IMR-90 (cell line): ENCODE results near the gene TRMT1. TPM values are rescaled to one million over a fixed set of nuclear protein-coding genes. Genes with fewer than 3 reads are reported as not detected.

ENCODE experiments used
- ATAC-seq: fragments of 200-7000 bp; cut with Tn5 transposase; 2 replicates; pipeline ENCODE4 v1.9.1; 2020; ENCODE audit warnings: low read depth, mild to moderate bottlenecking, moderate library complexity
- BruUV-seq: library from RNA; stranded (reverse); fragments of 400-500 nt; replicated peaks from 2 replicates; lab custom pipeline; 2021; lab: Mats Ljungman, UMichigan
- CTCF ChIA-PET: fragments of 300-600 bp; formaldehyde crosslinking; extraction: SDS; loops from one replicate; lab custom pipeline; 2021; ENCODE audit warnings: antibody characterized with exemption; lab: Yijun Ruan, JAX
- POLR2A ChIA-PET: fragments of 300-600 bp; sonication (Branson Sonifier 250); formaldehyde crosslinking; loops from one replicate; lab custom pipeline; 2022; ENCODE audit warnings: antibody characterized with exemption; ENCODE audit not compliant: unreplicated experiment; lab: Charles Lee
- DNase-seq: peaks from one replicate; pipeline ENCODE4 v3.0.0; 2013
- H2AFZ ChIP-seq: replicated peaks from 2 replicates; pipeline ENCODE3; 2013; ENCODE audit warnings: low read length, mild to moderate bottlenecking; ENCODE audit not compliant: poor library complexity
- H2AK5ac ChIP-seq: 2 replicates; pipeline ENCODE4 v1.6.1; 2013; ENCODE audit warnings: low read depth, low read length, inconsistent platforms
- H2AK9ac ChIP-seq: replicated peaks from 2 replicates; pipeline ENCODE3; 2013; ENCODE audit warnings: mild to moderate bottlenecking, low read depth, low read length, moderate library complexity; ENCODE audit not compliant: poor library complexity
- H2BK120ac ChIP-seq: 2 replicates; pipeline ENCODE4 v1.6.1; 2013; ENCODE audit warnings: low read depth, low read length, inconsistent platforms
- H2BK15ac ChIP-seq: 3 replicates; pipeline ENCODE4 v1.6.1; 2013; ENCODE audit warnings: low read depth, low read length, inconsistent platforms
- H2BK20ac ChIP-seq: 2 replicates; pipeline ENCODE4 v1.6.1; 2013; ENCODE audit warnings: low read depth, mild to moderate bottlenecking, inconsistent platforms, low read length, moderate library complexity
- H2BK5ac ChIP-seq: 2 replicates; pipeline ENCODE4 v1.6.1; 2013; ENCODE audit warnings: mild to moderate bottlenecking, low read depth, low read length, inconsistent platforms; ENCODE audit not compliant: poor library complexity, severe bottlenecking
- H3K14ac ChIP-seq: replicated peaks from 2 replicates; pipeline ENCODE4 v1.6.1; 2013; ENCODE audit warnings: low read depth, low read length, inconsistent platforms
- H3K18ac ChIP-seq: 2 replicates; pipeline ENCODE4 v1.6.1; 2013; ENCODE audit warnings: low read depth, low read length, control low read depth
- H3K23ac ChIP-seq: 2 replicates; pipeline ENCODE4 v1.6.1; 2013; ENCODE audit warnings: low read depth, low read length, inconsistent platforms
- H3K27ac ChIP-seq: 2 replicates; pipeline ENCODE4 v1.5.1; 2013; ENCODE audit warnings: mild to moderate bottlenecking, control low read depth, low read length; ENCODE audit not compliant: insufficient read depth
- H3K27me3 ChIP-seq: 2 replicates; pipeline ENCODE4 v1.6.1; 2013; ENCODE audit warnings: low read length; ENCODE audit not compliant: control insufficient read depth, insufficient read depth
- H3K36me3 ChIP-seq: 2 replicates; pipeline ENCODE4 v1.6.1; 2013; ENCODE audit warnings: low read length, mixed read lengths; ENCODE audit not compliant: control insufficient read depth, insufficient read depth
- H3K4ac ChIP-seq: 2 replicates; pipeline ENCODE4 v1.6.1; 2013; ENCODE audit warnings: low read depth, low read length, inconsistent platforms
- H3K4me1 ChIP-seq: 2 replicates; pipeline ENCODE4 v1.6.1; 2013; ENCODE audit warnings: low read length, mixed read lengths; ENCODE audit not compliant: control insufficient read depth, insufficient read depth
- H3K4me2 ChIP-seq: 2 replicates; pipeline ENCODE4 v1.6.1; 2013; ENCODE audit warnings: low read depth, mild to moderate bottlenecking, control low read depth, low read length, moderate library complexity
- H3K4me3 ChIP-seq: 2 replicates; pipeline ENCODE4 v1.5.1; 2013; ENCODE audit warnings: low read depth, mild to moderate bottlenecking, control low read depth, low read length, moderate library complexity; ENCODE audit not compliant: insufficient read depth
- H3K56ac ChIP-seq: 2 replicates; pipeline ENCODE4 v1.6.1; 2013; ENCODE audit warnings: low read length, inconsistent platforms; ENCODE audit not compliant: insufficient read depth; ENCODE audit errors: extremely low read depth
- H3K79me1 ChIP-seq, 2 experiments: 2 replicates each; pipeline ENCODE4 v1.6.1; 2013; ENCODE audit warnings: low read length in 2 of 2, inconsistent platforms in 1 of 2, low read depth in 1 of 2
- H3K9ac ChIP-seq: 2 replicates; pipeline ENCODE4 v1.6.1; 2013; ENCODE audit warnings: low read depth, low read length, control low read depth
- H3K9me1 ChIP-seq: 2 replicates; pipeline ENCODE4 v1.6.1; 2013; ENCODE audit warnings: low read length, inconsistent platforms; ENCODE audit not compliant: insufficient read depth
- H3K9me3 ChIP-seq: 2 replicates; pipeline ENCODE4 v1.6.1; 2013; ENCODE audit warnings: low read length; ENCODE audit not compliant: control insufficient read depth, insufficient read depth
- H4K20me1 ChIP-seq: 2 replicates; pipeline ENCODE4 v1.6.1; 2013; ENCODE audit warnings: low read length, inconsistent platforms; ENCODE audit not compliant: insufficient read depth
- H4K5ac ChIP-seq: 2 replicates; pipeline ENCODE4 v1.6.1; 2013; ENCODE audit warnings: mild to moderate bottlenecking, low read depth, low read length, control low read depth
- H4K8ac ChIP-seq, 2 experiments: 2 replicates each; pipeline ENCODE4 v1.6.1; 2013; ENCODE audit warnings: low read depth in 2 of 2, low read length in 2 of 2, control low read depth in 1 of 2, inconsistent platforms in 1 of 2
- H4K91ac ChIP-seq: 2 replicates; pipeline ENCODE4 v1.6.1; 2013; ENCODE audit warnings: low read depth, low read length, inconsistent platforms; ENCODE audit not compliant: insufficient read depth
- BHLHE40 ChIP-seq: fragments of 150-350 bp; IDR thresholded peaks from 2 replicates; pipeline ENCODE4 v1.6.1; 2016; ENCODE audit warnings: mild to moderate bottlenecking, low read depth, low read length
- CEBPB ChIP-seq: IDR thresholded peaks from 2 replicates; pipeline ENCODE4 v1.6.1; 2012; ENCODE audit warnings: low read depth, low read length, improper control_type of control experiment
- CHD1 ChIP-seq: IDR thresholded peaks from 2 replicates; pipeline ENCODE4 v1.6.1; 2012; ENCODE audit warnings: low read depth, low read length, improper control_type of control experiment
- FOS ChIP-seq: fragments of 150-350 bp; IDR thresholded peaks from 2 replicates; pipeline ENCODE4 v1.6.1; 2016; ENCODE audit warnings: low read depth, low read length
- MAFK ChIP-seq: IDR thresholded peaks from 2 replicates; pipeline ENCODE4 v1.6.1; 2012; ENCODE audit warnings: low read depth, low read length, improper control_type of control experiment
- MAZ ChIP-seq: IDR thresholded peaks from 2 replicates; pipeline ENCODE4 v1.6.1; 2012; ENCODE audit warnings: low read depth, mild to moderate bottlenecking, low read length, improper control_type of control experiment, moderate library complexity, borderline replicate concordance
- MXI1 ChIP-seq: IDR thresholded peaks from 2 replicates; pipeline ENCODE4 v1.6.1; 2012; ENCODE audit warnings: low read depth, mild to moderate bottlenecking, low read length, moderate library complexity, borderline replicate concordance
- NFE2L2 ChIP-seq: fragments of 150-350 bp; IDR thresholded peaks from 2 replicates; pipeline ENCODE4 v1.6.1; 2016; ENCODE audit warnings: low read depth, mild to moderate bottlenecking, low read length
- RAD21 ChIP-seq: IDR thresholded peaks from 2 replicates; pipeline ENCODE4 v1.6.1; 2012; ENCODE audit warnings: low read length, improper control_type of control experiment
- RCOR1 ChIP-seq: IDR thresholded peaks from 2 replicates; pipeline ENCODE4 v1.6.1; 2012; ENCODE audit warnings: mild to moderate bottlenecking, low read length, improper control_type of control experiment; ENCODE audit not compliant: insufficient replicate concordance
- RFX5 ChIP-seq: IDR thresholded peaks from 2 replicates; pipeline ENCODE4 v1.8.0; 2012; ENCODE audit warnings: low read depth, mild to moderate bottlenecking, low read length, moderate library complexity
- SMC3 ChIP-seq: fragments of 150-350 bp; IDR thresholded peaks from 2 replicates; pipeline ENCODE4 v1.6.1; 2016; ENCODE audit warnings: low read depth, mild to moderate bottlenecking, antibody characterized with exemption, low read length, moderate library complexity
- USF2 ChIP-seq: fragments of 150-350 bp; IDR thresholded peaks from 2 replicates; pipeline ENCODE4 v1.6.1; 2017; ENCODE audit warnings: mild to moderate bottlenecking, antibody characterized with exemption, low read length, low read depth
- WGBS, 2 experiments: methylation state at CpG; one replicate each; pipeline versions ENCODE4 v1.1.5 to v1.1.7; 2013; ENCODE audit warnings: missing lambda C conversion rate in 2 of 2; ENCODE audit not compliant: insufficient read length in 1 of 2; ENCODE audit errors: extremely low coverage in 2 of 2; 5-methylcytosine and 5-hydroxymethylcytosine counted together
- dilution Hi-C: fragments of 300-500 bp; cut with HindIII; formaldehyde crosslinking; loops from one replicate; pipeline ENCODE4 v1.14.3; 2018; ENCODE audit warnings: low sequenced_read_pairs; ENCODE audit not compliant: unreplicated experiment
- in situ Hi-C: fragments of 300-500 bp; cut with MboI; formaldehyde crosslinking; loops from 3 replicates; pipeline ENCODE4 v1.14.3; 2019; ENCODE audit warnings: low sequenced_read_pairs, inconsistent platforms, mixed read lengths
- intact Hi-C: fragments of 100-400 bp; cut with micrococcal nuclease; formaldehyde crosslinking; loops from 2 replicates; pipeline ENCODE4 v1.10.0; 2022
- polyA plus RNA-seq, 3 experiments: library from polyadenylated mRNA; depleted of rRNA; stranded (reverse); fragments of >200 nt; gene quantifications; 2 replicates each; pipeline ENCODE4 v1.2.3, GENCODE V29; 2012; ENCODE audit warnings: low replicate concordance in 1 of 3
- total RNA-seq: library from RNA; depleted of rRNA; stranded (reverse); fragments of >200 nt; gene quantifications from 2 replicates; pipeline ENCODE4 v1.2.3, GENCODE V29; 2012
- TF ChIP-seq, protein P1 (sequence below): fragments of 150-350 bp; IDR thresholded peaks from 2 replicates; pipeline ENCODE4 v1.6.1; 2016; ENCODE audit warnings: low read depth, mild to moderate bottlenecking, low read length, moderate library complexity, borderline replicate concordance

TRMT1 gene
- total and polyA plus RNA-seq, 2 of the 4 experiments (the other 2 are of a cell fraction), result 28.3 to 56.0 TPM

DNA sequence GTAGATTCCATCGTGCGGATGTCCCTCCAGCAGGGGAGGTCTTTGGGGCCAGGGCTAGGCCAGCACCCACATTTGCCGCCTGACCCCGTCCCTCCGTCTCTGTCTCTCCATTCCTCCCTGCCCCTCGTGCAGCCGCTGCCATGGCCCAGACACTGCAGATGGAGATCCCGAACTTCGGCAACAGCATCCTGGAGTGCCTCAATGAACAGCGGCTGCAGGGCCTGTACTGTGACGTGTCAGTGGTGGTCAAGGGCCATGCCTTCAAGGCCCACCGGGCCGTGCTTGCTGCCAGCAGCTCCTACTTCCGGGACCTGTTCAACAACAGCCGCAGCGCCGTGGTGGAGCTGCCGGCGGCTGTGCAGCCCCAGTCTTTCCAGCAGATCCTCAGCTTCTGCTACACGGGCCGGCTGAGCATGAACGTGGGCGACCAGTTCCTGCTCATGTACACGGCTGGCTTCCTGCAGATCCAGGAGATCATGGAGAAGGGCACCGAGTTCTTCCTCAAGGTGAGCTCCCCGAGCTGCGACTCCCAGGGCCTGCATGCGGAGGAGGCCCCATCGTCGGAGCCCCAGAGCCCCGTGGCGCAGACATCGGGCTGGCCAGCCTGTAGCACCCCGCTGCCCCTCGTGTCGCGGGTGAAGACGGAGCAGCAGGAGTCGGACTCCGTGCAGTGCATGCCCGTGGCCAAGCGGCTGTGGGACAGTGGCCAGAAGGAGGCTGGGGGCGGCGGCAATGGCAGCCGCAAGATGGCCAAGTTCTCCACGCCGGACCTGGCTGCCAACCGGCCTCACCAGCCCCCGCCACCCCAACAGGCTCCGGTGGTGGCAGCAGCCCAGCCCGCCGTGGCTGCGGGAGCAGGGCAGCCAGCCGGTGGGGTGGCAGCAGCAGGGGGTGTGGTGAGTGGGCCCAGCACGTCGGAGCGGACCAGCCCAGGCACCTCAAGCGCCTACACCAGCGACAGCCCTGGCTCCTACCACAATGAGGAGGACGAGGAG lies 18.8 kb upstream of the TRMT1 start:
- Histone ChIP-seq H3K4ac (no peak overlapping the region), H3K14ac (no peak overlapping the region), H3K27ac (no peak overlapping the region), H3K9ac (no peak overlapping the region), H3K9me1 (peaks cover 22% of the 10 kb centered on the region), H3K18ac (no peak overlapping the region), H3K9me3 (no peaks in the 10 kb centered on the region), H3K4me3 (no peak overlapping the region), H3K23ac (no peak overlapping the region), H2BK15ac (no peak overlapping the region), H2BK120ac (no peak overlapping the region), H3K79me1 (peaks cover 23 to 87% of the 10 kb centered on the region in 2 experiments; a peak in 3 of 4 replicates), H2BK5ac (no peak overlapping the region), H2AK5ac (no peak overlapping the region), H4K91ac (no peak overlapping the region), H2AFZ (no peak overlapping the region), H3K4me2 (no peak overlapping the region), H3K56ac (no peak overlapping the region), H3K27me3 (no peaks in the 10 kb centered on the region), H2AK9ac (no peak overlapping the region), H4K8ac (no peak overlapping the region), H3K36me3 (peaks cover 44% of the 10 kb centered on the region), H4K5ac (no peak overlapping the region), H2BK20ac (no peak overlapping the region), H3K4me1 (peaks cover 16% of the 10 kb centered on the region), H4K20me1 (peaks cover 63% of the 10 kb centered on the region)
- DNase-seq (no peak), ATAC-seq (no peak)
- BruUV-seq, result no TSS peak
- in situ Hi-C loops, result no loop called here
- 96% methylated on average over 39 of the region's 60 CpGs; no CpG with 5 or more reads in 1 of the 2 experiments for WGBS, 2 experiments
- POLR2A ChIA-PET, result no interaction called here
- dilution Hi-C loops, result no loop called here
- CTCF ChIA-PET, result no interaction called here
- intact Hi-C loops, result no loop called here
- TF ChIP-seq RCOR1, result no peak
- TF ChIP-seq RFX5, result no peak
- no peak for TF ChIP-seq RAD21
- no peak for TF ChIP-seq MAZ
- TF ChIP-seq BHLHE40, result no peak
- no peak for TF ChIP-seq SMC3
- no peak for TF ChIP-seq MXI1
- TF ChIP-seq FOS, result no peak
- TF ChIP-seq CEBPB, result no peak
- TF ChIP-seq, protein P1, sequence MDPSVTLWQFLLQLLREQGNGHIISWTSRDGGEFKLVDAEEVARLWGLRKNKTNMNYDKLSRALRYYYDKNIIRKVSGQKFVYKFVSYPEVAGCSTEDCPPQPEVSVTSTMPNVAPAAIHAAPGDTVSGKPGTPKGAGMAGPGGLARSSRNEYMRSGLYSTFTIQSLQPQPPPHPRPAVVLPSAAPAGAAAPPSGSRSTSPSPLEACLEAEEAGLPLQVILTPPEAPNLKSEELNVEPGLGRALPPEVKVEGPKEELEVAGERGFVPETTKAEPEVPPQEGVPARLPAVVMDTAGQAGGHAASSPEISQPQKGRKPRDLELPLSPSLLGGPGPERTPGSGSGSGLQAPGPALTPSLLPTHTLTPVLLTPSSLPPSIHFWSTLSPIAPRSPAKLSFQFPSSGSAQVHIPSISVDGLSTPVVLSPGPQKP, result no peak
- TF ChIP-seq NFE2L2, result no peak
- TF ChIP-seq CHD1, result no peak
- TF ChIP-seq MAFK, result no peak
- no peak for TF ChIP-seq USF2
